GM18909 (cell line): ENCODE measurements around the gene UVRAG.

Experiments used
- ATAC-seq: cut with Tn5 transposase; IDR thresholded peaks from one replicate; pipeline ENCODE4 v1.9.1; 2021; ENCODE audit warnings: mild to moderate bottlenecking; ENCODE audit not compliant: unreplicated experiment, poor library complexity

The UVRAG gene

DNA sequence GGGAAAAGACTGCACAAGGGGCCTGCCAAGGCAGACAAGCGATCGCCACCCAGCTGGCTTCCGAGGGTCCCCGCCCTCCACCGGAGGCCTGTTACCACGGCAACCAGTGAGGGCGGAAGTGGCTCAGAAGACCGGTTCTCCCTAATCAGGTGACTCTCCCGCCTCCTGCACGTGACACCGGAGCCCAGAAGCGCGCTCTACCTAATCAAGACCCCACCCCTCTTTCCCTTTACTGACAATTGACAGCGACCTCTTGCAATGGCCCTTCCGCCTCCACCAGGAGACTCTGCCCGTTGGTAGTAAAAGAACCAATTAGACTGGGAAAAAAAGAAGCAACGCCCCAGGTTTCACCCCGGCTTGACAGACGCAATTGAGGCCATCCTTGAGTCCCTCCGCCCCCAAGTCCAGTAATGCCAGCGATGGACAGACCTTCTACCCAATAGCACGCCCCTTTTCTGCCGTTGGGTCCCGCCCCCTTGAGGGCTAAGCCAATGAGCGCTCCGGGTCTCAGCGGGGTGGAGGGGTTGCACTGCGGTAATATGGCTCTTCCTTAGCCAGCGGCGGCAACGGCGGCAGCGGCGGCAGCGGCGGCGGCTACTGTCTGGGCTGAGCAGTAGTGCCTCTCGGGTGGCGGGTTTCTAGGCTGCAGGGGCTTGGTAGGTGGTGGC lies at the start of gene UVRAG:
Gene UVRAG (plus strand): TSS at position 534 of the 668 bp plus-strand sequence. CDS start 198 bp downstream, outside the sequence.
- peak; percentile 81 for ATAC-seq

DNA sequence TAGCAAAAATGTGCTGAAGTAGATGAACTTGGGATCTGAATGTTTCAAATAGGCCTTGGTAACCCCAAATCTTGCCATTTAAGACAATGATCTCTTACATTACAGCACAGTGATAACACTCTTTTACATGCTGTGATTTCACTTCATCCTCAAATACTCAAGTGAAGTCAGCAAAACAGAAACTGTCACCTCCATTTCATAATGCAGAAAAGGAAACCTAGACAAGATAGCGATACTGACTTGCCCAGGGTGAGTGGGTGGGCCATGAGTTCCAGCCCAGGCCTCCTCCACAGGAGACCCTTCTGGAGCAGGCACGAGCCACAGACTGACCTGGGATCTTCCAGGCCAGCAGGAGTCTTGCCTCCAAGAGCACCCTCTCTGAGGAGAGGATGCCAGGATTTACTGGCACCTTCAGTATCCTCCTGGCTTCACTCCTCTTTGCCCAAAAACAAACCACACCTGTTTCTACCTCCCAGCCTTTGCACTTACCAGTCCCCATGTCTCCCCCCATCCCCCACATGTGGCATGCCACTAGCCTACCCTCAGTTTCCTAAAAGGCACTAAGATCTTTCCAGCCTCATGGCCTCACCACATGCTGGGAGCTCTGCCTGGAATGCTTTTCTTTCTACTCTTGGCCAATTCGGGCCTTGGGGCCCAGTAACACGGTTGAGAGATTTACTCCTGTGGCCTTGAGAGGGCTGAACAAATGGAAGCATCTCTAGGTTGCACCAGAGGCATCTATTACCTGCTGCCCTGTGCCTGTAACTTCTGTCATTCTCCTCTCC lies 48.4 kb upstream of the UVRAG start:
- ATAC-seq = no peak

DNA sequence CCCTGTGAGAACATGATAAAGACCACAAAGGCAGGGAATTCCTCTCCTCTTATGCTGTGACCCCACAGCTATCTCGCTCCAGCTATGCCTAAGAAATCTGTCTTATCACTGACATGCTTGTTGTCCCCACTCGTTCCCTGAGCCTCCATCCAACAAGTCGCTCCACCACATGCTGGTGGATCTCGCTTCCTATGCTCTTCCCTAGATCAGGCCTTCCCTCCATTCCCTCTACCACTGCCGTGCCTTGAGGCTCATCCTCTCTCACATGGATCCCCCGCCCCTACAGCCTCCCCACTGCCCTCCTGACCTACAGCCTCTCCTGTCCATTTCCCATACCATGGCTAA lies 47.8 kb upstream of the UVRAG start:
- no peak for ATAC-seq

DNA sequence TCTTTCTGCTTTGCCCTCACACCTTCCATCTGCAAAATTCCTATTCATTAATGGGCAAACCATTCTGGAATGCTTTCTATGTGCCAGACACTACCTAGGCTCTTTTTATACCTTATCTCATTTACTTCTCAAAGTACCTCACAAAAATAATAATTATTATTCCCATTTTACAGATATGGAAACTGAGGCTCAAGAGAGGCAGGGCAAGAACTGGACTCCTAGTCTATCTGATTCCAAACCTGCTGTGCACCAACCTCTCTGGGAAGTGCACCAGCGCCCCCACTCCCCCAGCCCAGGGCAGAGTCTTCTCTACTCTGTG lies 47.3 kb upstream of the UVRAG start:
- ATAC-seq = no peak

DNA sequence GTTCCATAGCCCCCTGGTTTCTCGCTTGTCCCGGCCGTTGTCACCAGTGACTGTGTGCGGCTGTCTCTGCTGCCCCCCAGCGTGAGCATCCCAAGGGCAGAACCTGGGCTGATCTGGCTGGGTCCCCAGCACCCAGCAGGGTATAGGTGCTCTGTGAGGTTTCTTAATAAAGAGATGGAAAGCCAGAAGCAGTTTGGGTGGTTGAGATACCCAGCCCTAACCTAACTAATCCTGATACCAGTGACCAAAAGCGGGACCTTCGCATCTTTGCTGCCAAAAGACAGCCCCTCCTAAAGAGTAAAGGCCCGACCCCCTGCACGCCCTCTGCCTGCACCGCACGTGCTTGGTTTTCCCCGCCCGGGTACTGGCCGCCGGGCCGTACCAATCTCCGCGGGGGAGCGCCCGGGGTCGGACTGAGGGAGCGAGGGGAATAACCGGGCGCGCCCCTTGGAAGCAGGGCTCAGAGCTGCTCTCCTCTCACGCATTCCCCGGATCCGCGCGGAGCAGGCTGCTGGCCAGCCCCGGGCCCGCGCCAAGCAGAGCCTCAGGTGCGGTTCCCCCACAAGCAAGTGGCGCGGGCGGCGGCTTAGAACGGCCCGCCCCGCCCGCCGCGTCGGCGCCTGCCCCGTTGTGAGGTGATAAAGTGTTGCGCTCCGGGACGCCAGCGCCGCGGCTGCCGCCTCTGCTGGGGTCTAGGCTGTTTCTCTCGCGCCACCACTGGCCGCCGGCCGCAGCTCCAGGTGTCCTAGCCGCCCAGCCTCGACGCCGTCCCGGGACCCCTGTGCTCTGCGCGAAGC lies 46.7 kb upstream of the UVRAG start, which contains the start of gene DGAT2:
Gene DGAT2 (plus strand): TSS at position 667 of the 797 bp plus-strand sequence. CDS start 214 bp downstream, outside the sequence.
- peak; percentile 73 for ATAC-seq

DNA sequence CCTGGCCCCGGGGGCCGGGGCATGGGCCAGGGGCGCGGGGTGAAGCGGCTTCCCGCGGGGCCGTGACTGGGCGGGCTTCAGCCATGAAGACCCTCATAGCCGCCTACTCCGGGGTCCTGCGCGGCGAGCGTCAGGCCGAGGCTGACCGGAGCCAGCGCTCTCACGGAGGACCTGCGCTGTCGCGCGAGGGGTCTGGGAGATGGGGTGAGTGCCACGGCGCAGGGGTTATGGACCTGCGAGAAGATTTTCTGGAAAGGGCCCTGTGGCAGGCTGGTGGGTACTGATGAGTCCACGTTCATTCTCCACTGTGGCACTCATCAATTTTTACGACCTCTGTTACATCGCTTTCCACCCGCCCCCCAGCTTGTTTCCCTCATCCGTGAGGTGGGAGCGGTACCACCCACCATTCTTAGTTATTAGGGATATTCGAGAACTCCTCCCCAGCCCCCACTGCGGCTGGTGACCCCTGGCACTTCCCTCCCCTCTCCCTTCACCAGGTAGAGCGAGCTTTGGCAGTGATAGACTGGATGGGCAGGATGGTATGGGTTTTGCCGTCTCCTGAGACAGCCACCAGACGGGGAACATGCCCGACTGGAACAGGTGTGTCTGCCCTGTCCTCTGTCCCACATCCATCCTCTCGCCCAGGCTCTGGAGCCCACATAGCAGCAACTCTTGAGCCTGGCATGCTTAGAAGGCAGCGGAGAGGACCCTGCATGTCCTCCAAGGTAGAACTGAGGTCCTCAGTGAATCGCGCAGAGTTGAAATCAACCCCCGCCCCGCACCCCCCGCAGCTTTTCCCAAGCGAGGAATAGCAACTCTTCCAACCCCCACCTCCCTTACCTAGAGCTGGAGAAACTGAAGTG lies 45.9 kb upstream of the UVRAG start:
- ATAC-seq = no peak

DNA sequence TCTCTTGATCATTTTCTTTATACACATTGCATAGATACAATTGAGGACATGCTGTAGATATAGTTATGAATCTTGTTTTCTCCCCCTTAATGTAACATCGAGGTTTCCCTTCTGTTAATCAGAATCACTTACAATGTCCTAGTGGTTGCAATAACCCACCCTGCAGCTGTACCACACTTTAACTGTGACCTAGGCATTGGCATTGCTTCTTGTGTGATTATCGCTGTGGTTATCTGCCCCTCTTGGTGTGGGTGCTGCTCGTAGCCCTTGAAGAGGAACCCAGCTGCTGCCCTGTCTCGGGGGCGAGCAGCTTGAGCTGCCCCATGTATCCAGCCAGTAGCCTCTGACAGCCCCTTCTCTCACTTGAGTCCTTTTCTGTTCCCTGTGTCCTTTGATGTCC lies 44.9 kb upstream of the UVRAG start:
- ATAC-seq = no peak

DNA sequence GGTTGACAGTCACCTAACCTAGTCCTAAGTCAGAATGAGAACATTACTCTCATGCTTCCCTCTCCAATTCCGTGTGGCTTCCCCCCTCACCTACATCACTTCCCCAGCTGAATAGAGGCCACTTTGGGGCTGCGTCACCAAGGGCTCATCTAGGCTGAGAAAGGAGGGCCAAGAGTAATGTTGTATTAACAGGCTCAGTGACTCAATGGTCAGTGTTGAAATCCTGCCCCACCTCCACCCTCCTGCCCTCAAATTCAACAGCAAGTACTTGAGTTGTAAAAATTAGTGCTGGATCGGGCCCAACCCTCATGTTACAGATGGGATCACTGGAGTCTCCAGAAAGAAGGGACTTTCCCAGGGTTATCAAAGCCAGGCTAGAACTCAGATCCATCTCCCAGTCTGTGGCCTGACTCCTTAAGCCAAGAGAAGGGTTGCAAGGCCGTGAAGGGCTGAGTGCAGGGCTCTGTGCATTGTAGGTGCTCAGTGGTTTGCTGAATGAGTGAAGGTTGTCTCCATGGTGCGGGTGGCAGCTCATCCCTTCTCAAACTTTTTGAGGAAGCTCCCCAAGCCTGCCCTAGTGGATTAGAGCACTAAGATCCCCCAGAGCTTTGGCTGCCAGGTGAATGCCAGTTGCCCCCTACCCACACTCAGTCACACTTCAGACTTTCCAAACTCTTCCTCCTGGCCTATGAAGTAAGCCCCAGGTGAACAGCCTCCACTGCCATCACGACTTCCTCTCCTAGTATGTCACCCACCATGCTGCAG lies 43.2 kb upstream of the UVRAG start:
- ATAC-seq = no peak

DNA sequence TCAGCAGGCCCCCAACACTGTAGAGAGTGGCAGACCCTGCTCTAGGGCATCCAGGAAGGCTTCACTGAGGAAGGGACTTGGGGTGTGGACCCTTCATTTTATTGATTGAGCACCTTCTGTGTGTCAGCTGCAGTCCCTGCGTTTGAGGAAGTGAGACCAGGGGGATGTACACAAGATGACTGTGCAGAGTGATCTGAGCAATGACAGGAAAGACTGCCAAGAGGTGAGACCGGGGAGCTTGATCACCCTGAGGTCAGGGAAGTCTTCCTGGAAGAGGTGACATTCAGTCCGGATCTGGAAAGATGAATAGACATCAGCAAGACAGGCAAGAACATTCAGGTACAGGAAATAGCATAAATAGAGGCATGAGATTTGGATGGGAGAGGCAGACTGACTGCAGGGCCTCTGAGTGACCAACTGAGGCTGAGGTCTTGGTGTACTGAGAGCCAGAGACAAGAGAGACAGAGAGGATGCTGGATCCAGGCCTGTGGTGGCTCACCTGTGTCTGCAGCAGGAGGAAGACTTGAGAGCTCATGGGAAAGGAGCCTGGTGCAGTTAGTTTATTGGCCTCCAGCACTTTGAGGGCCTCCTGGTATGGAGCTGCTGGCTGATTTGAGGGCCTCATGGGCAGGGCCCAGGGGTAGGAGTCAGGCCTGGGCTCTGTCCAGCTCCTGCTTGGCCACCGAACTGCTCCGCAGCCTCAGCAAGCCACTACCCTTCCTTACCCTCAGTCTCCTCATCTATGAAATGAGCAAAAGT lies 41.2 kb upstream of the UVRAG start:
- peak; percentile 81 for ATAC-seq

DNA sequence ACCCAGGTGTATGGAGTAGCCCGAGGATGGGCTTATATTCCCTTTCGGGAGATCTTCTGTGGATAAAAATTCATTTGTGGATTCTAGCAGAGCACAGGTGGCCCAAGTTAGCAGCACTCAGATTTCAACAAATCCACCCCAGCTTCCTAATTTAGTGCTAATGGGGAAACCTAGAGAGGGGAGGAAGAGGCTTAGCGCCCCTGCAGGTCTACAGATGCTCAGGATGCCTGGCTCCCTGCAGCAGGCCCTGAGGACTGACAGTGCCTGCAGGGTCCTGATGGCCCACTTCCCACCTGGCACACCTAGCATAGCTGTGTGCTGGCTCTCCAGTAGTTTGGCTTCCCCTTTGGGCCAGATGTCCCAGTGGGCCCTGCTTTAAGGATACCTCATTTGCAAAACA lies 40.0 kb upstream of the UVRAG start:
- no peak for ATAC-seq

DNA sequence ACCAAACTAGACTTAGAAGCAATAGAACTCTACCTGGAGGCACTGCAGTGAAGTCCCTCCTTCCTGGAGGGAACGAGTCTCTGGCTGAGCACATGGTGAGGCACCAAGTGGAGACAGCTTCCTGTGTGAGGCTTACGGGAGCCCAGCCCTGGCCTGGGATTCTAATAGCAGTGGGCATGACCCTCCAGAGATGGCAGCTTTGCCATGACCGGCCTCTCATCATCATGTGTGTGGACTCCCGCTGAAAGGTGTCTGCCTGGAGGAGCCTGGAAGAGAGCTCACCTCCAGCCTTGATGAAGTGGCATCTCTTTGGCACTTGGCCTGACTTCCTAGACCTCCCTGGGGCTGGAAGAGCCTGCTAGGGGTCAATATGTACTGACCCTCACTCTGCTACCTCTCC lies 38.5 kb upstream of the UVRAG start:
- ATAC-seq = no peak

DNA sequence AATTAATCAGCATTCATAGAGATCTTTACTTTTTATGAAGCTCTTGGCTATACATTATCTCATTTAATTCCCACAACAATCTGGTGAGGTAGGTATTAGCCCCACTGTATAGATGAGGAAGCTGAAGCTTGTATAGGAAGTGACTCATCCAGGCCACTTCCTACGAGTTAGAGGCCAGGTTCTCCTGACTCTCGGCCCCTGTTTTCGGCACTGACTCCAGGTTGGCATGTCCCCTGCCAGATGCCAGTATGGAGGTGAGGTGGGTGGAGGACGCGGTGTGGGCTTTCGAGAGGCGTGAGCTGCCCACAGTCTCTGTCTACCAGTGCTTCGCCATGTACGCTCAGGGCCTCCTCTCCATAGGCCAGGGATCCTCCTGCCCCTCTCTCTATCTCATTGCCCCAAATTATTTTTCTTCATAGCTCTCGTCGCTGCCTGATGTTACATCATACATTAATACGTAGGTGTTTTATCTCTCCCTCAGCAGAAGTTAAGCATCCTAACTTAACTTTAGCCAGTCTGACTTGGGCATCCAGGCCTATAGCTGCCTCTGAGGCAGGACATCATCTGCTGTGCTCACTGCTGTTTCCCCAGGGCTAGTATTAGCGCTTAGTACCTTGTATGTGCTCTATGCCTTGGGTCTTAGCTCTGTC lies 37.4 kb upstream of the UVRAG start:
- no peak for ATAC-seq

DNA sequence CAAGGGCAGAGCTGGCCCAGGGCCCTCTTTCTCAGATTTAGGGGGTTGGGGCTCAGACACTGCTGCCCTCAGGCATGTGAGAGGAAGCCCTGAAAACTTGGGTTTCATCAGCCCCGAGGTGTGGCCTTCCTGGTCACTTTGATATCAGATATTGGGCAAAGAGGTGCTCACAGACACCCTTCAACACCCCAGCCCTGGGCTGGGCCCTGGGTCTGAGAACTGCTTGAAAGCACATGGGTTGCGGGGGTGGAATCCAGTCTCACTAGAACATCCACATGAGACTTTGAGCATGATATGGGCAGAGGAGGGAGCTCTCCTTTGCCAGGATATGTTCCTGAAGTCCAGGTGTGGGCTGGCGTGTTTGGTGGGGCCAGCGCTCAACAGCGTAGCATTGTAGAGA lies 36.0 kb upstream of the UVRAG start:
- no peak for ATAC-seq

DNA sequence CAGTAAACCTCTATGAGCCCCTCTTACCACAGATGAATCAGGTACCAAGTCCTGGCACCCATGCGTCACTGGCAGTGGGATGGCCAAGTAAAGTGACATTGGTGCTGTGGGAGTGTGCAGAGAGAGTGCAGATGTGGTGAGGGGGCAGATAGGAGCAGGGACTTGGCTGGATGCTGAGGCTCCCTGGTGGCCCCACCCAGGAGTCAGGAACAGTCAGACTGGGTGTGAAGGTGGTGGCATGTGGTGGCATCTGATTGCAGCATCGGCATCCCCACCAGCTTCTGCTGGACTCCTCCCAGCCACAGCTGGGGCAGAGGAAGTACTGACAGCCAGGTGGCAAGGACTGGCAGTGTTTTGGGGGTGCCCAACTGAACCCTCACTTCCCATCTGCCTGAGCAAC lies 35.0 kb upstream of the UVRAG start:
- no peak for ATAC-seq

DNA sequence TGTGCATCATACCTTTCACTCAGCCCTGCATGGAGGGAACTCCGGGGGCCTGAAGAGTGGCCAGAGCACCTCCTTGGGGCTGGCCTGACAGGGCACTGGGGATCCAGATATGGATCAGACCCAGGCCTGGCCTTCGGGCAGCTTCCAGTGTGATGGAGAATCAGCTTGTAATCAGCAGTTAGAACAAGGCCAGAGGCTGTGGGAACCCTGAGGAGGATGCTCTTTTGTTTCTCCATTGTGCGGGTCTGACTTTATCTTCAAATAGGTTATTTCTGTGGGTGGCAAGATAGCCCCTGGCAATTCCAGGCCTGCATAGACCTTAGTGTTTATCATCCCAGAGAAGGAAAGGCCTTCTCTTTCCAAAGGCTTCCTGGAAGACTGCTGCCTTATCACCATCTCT lies 34.1 kb upstream of the UVRAG start:
- no peak for ATAC-seq

DNA sequence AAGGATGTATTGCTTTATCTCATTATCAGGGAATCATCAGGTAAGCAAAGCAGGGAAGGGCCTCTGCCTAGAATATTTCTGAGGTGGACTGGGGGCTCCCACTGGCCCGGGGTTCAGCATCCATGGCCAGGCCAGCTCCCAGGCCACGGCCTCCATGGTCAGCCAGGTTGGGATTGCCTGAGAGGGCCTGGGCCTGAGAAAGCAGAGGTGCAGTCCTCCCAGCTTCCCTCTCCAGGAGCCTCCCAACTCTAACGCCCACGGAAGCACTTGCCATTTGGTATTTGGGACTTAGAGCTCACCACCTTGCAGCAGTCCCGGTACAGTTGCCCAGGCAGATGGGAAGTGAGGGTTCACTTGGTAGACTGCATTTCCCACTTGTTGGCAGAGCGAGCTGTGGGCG lies 33.7 kb upstream of the UVRAG start:
- no peak for ATAC-seq

DNA sequence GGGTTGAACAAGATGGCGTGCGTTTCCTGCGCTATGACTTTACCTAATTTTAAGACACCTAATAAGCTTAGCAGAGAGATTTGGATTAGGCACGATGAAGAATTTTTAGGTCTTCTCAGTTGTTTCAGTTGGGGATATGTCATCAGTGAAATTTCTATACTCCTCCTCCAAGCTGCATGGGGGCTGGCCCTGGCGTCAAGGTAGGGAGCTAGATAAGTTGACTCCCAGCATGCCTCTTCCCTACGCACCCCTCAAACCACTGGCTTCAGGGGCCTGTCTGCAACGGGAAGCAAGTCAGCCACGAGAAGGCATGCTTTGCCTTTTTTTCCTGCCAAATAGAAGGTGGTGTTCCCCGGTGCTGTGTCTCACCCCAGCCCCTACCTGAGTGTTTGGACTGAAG lies 33.2 kb upstream of the UVRAG start:
- ATAC-seq = no peak

DNA sequence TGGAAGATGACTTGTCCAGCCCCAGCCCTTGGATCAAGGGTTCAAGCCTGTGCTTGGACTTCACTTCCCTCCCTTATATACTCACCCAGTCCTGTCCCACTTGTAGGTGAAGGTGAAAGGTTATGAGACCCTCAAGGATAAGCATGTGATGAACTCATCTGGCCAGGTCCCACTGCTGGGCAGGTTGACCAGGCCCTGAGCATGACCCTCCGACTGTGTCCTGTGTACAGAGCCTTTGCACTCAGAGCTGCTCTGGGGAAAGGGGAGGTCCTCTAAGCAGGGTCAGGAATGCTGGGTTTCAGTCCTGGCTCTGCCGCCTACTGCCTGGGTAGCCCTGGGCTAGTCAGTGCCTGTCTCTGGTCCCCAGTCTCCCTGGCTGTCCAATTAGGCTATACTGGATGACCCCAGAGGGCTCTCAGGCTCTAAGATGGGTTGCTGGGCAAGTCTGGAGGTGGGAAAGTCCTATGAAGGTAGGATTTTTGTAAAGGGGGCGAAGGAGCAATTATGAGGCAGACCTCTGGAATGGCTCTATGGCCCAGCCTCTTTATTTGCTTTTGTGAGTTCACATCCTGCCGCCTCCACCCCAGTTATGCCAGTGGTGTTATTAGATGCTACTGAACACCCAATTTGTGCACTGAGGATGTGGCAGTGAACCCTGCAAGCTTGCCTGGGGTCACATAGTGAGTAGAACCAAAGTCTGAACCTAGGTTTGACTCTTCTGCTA lies 32.3 kb upstream of the UVRAG start:
- ATAC-seq = no peak
